SK-N-SH (cell line): ENCODE measurements around the gene GRB10. TPM values are rescaled to one million over a fixed set of nuclear protein-coding genes. Genes with fewer than 3 reads are reported as not detected.

Source experiments
- CTCF ChIA-PET: fragments of 300-600, 350-600 bp; formaldehyde crosslinking; extraction: SDS; loops from one replicate; lab custom pipeline; 2021; lab: Yijun Ruan, JAX
- POLR2A ChIA-PET: fragments of 350-600 bp; sonication (Branson Sonifier 250); formaldehyde crosslinking; extraction: SDS; loops from one replicate; lab custom pipeline; 2020; ENCODE audit warnings: antibody characterized with exemption, inconsistent platforms; lab: Yijun Ruan, JAX
- DNase-seq: peaks from one replicate; pipeline ENCODE4 v3.0.0; 2012
- H2AFZ ChIP-seq: fragments of 200-600 bp; sonication (generic); 2 replicates; pipeline ENCODE4 v1.8.1; 2016; ENCODE audit warnings: antibody characterized with exemption, mild to moderate bottlenecking, low read depth
- H3F3A ChIP-seq: fragments of 200-600 bp; sonication (generic); replicated peaks from 2 replicates; pipeline ENCODE3; 2016; ENCODE audit warnings: antibody characterized with exemption, mild to moderate bottlenecking; ENCODE audit not compliant: insufficient read depth
- H3K27ac ChIP-seq, 2 experiments: fragments of 200-500 bp in 1 of 2; fragments of 200-600 bp in 1 of 2; sonication (Bioruptor generic) in 1 of 2; sonication (generic), shearing (Covaris generic) in 1 of 2; 2 replicates each; pipeline versions ENCODE4 v1.5.1 to v1.6.1; 2014 to 2016; ENCODE audit warnings: low read depth in 2 of 2, inconsistent platforms in 1 of 2, low read length in 1 of 2, mild to moderate bottlenecking in 1 of 2, mixed read lengths in 1 of 2
- H3K27me3 ChIP-seq: fragments of 200-600 bp; sonication (generic), shearing (Covaris generic); 2 replicates; pipeline ENCODE4 v1.6.1; 2016; ENCODE audit warnings: mixed run types; ENCODE audit not compliant: insufficient read depth
- H3K36me3 ChIP-seq, 2 experiments: fragments of 200-500 bp in 1 of 2; fragments of 200-600 bp in 1 of 2; sonication (Bioruptor generic) in 1 of 2; sonication (generic) in 1 of 2; replicated peaks in 1 of 2; 2 replicates each; pipeline versions ENCODE3 to v1.5.1; 2014 to 2016; ENCODE audit warnings: low read length in 1 of 2, mild to moderate bottlenecking in 1 of 2; ENCODE audit not compliant: insufficient read depth in 2 of 2, control insufficient read depth in 1 of 2
- H3K4me1 ChIP-seq, 2 experiments: fragments of 200-500 bp in 1 of 2; fragments of 200-600 bp in 1 of 2; sonication (Bioruptor generic) in 1 of 2; sonication (generic), shearing (Covaris generic) in 1 of 2; 2 replicates each; pipeline versions ENCODE4 v1.5.1 to v1.6.1; 2014 to 2016; ENCODE audit warnings: low read depth in 1 of 2, low read length in 1 of 2, mixed run types in 1 of 2; ENCODE audit not compliant: insufficient read depth in 2 of 2, control insufficient read depth in 1 of 2
- H3K4me2 ChIP-seq: fragments of 200-600 bp; sonication (generic), shearing (Covaris generic); 2 replicates; pipeline ENCODE4 v1.6.1; 2017; ENCODE audit warnings: mixed run types
- H3K4me3 ChIP-seq, 2 experiments: fragments of 200-500 bp in 1 of 2; fragments of 200-600 bp in 1 of 2; sonication (Bioruptor generic) in 1 of 2; sonication (generic), shearing (Covaris generic) in 1 of 2; 2 replicates each; pipeline versions ENCODE4 v1.5.1 to v1.8.1; 2014 to 2016; ENCODE audit warnings: low read depth in 2 of 2, inconsistent platforms in 1 of 2, low read length in 1 of 2, mild to moderate bottlenecking in 1 of 2, mixed read lengths in 1 of 2, moderate library complexity in 1 of 2
- H3K79me2 ChIP-seq: fragments of 200-600 bp; sonication (generic); 2 replicates; pipeline ENCODE4 v1.8.1; 2017; ENCODE audit warnings: mild to moderate bottlenecking; ENCODE audit not compliant: insufficient read depth
- H3K9ac ChIP-seq: fragments of 200-600 bp; sonication (generic); 2 replicates; pipeline ENCODE4 v1.6.1; 2017; ENCODE audit warnings: mixed run types
- H3K9me2 ChIP-seq: fragments of 200-600 bp; sonication (generic); 2 replicates; pipeline ENCODE4 v1.6.1; 2017; ENCODE audit warnings: mixed run types
- H3K9me3 ChIP-seq: fragments of 200-600 bp; sonication (generic); 2 replicates; pipeline ENCODE4 v1.6.1; 2017; ENCODE audit warnings: mixed run types, mild to moderate bottlenecking, moderate library complexity
- H4K20me1 ChIP-seq: fragments of 200-600 bp; sonication (generic); 2 replicates; pipeline ENCODE4 v1.6.1; 2017; ENCODE audit warnings: mild to moderate bottlenecking, mixed run types; ENCODE audit not compliant: insufficient read depth
- CHD2 ChIP-seq: fragments of 150-350 bp; IDR thresholded peaks from 2 replicates; pipeline ENCODE4 v1.6.1; 2018; ENCODE audit warnings: low read length; ENCODE audit not compliant: partially characterized antibody
- EZH2phosphoT487 ChIP-seq: fragments of 200-600 bp; sonication (generic); IDR thresholded peaks from 2 replicates; pipeline ENCODE4 v1.6.1; 2017; ENCODE audit warnings: low read depth, mixed run types, mild to moderate bottlenecking, antibody characterized with exemption, moderate library complexity, borderline replicate concordance
- FOSL2 ChIP-seq: IDR thresholded peaks from 2 replicates; pipeline ENCODE4 v1.4.0; 2012; ENCODE audit warnings: low read depth, mild to moderate bottlenecking, moderate library complexity, borderline replicate concordance
- FOXJ3 ChIP-seq: sonication (generic); formaldehyde crosslinking; IDR thresholded peaks from 2 replicates; pipeline ENCODE4 v1.5.1; 2020; ENCODE audit warnings: mild to moderate bottlenecking, missing genetic modification reagents
- GABPA ChIP-seq: IDR thresholded peaks from 2 replicates; pipeline ENCODE4 v1.4.0; 2012; ENCODE audit warnings: low read depth, mild to moderate bottlenecking
- GATA2 ChIP-seq: sonication (generic); formaldehyde crosslinking; IDR thresholded peaks from 2 replicates; pipeline ENCODE4 v1.5.0; 2020; ENCODE audit warnings: mild to moderate bottlenecking, missing genetic modification reagents
- MEF2A ChIP-seq: IDR thresholded peaks from 2 replicates; pipeline ENCODE4 v1.4.0; 2012; ENCODE audit warnings: low read depth, borderline replicate concordance
- NFIC ChIP-seq: IDR thresholded peaks from 2 replicates; pipeline ENCODE4 v1.4.0; 2012; ENCODE audit warnings: borderline replicate concordance
- POLR2AphosphoS5 ChIP-seq: IDR thresholded peaks from 2 replicates; pipeline ENCODE4 v1.6.1; 2012; ENCODE audit warnings: low read depth, low read length
- SIN3A ChIP-seq: IDR thresholded peaks from 2 replicates; pipeline ENCODE4 v1.6.1; 2012; ENCODE audit warnings: low read depth, mild to moderate bottlenecking, low read length, moderate library complexity, borderline replicate concordance
- TAF1 ChIP-seq: IDR thresholded peaks from 2 replicates; pipeline ENCODE4 v1.6.1; 2012; ENCODE audit warnings: low read depth, mild to moderate bottlenecking, low read length, moderate library complexity, borderline replicate concordance
- TCF12 ChIP-seq: IDR thresholded peaks from 2 replicates; pipeline ENCODE4 v1.4.0; 2012
- YY1 ChIP-seq: IDR thresholded peaks from 2 replicates; pipeline ENCODE4 v1.4.0; 2012; ENCODE audit warnings: low read depth, mild to moderate bottlenecking
- ZBTB33 ChIP-seq: IDR thresholded peaks from 2 replicates; pipeline ENCODE4 v1.4.0; 2012; ENCODE audit warnings: low read depth, borderline replicate concordance
- WGBS: methylation state at CpG from one replicate; pipeline ENCODE4 v1.1.6; 2017; ENCODE audit warnings: low lambda C conversion rate; 5-methylcytosine and 5-hydroxymethylcytosine counted together
- polyA plus RNA-seq, 3 experiments: library from polyadenylated mRNA; depleted of rRNA; stranded (reverse); fragments of >200 nt; gene quantifications; 2 replicates each; pipeline ENCODE4 v1.2.3, GENCODE V29; 2012

GRB10 gene
- polyA plus RNA-seq, 1 of the 3 experiments (the other 2 are of a cell fraction), result 5.1 TPM

GRCh38 chr7:50791363-50791937, 8.8 kb upstream of the GRB10 start:
- Histone ChIP-seq H3K4me2 (peak overlapping the region; percentile 87), H3K4me1 (peaks cover 0 to 7% of the 10 kb centered on the region in 2 experiments; a peak in 1 of 4 replicates), H3K27ac (peak overlapping the region in 1 of 2 experiments; percentile 59; a peak in 1 of 4 replicates), H3K36me3 (peaks cover 0 to 16% of the 10 kb centered on the region in 2 experiments), H4K20me1 (peaks cover 55% of the 10 kb centered on the region), H3K9me3 (no peaks in the 10 kb centered on the region), H3K4me3 (peak overlapping the region; percentile 60 to 77; a peak in 3 of 4 replicates), H3K9me2 (no peaks in the 10 kb centered on the region), H3K27me3 (no peaks in the 10 kb centered on the region), H3K79me2 (peaks cover 61% of the 10 kb centered on the region), H3K9ac (peak overlapping the region; percentile 80), H2AFZ (no peak overlapping the region), H3F3A (peaks cover 9% of the 10 kb centered on the region)
- DNase-seq, result no peak
- CTCF ChIA-PET, result no interaction called here
- WGBS, result 42% methylated on average over 5 of the region's 5 CpGs
- POLR2A ChIA-PET, result no interaction called here
- TF ChIP-seq FOSL2 (no peak), CHD2 (no peak), FOXJ3 (CRISPR knock-in tag) (no peak), ZBTB33 (no peak), SIN3A (no peak), GABPA (no peak), MEF2A (no peak), YY1 (no peak)

GRCh38 chr7:50790381-50790780, 7.7 kb upstream of the GRB10 start:
- TF ChIP-seq GATA2, result no peak
- no peak for TF ChIP-seq SIN3A
- TF ChIP-seq EZH2phosphoT487, result no peak
- TF ChIP-seq POLR2AphosphoS5, result no peak
- TF ChIP-seq GABPA, result no peak
- TF ChIP-seq NFIC, result no peak
- TF ChIP-seq TAF1, result no peak
- no peak for TF ChIP-seq TCF12
- peak overlapping the region; percentile 87 for H3K4me2 ChIP-seq
- H3K27ac ChIP-seq, result no peak overlapping the region
- peaks cover 0 to 10% of the 10 kb centered on the region in 2 experiments; a peak in 1 of 4 replicates for H3K4me1 ChIP-seq
- H3K9me2 ChIP-seq, result no peaks in the 10 kb centered on the region
- H4K20me1 ChIP-seq, result peaks cover 66% of the 10 kb centered on the region
- no peaks in the 10 kb centered on the region for H3K27me3 ChIP-seq
- no peak overlapping the region for H2AFZ ChIP-seq
- H3K9ac ChIP-seq, result 0 out of 2 replicates have a peak overlapping the region, but pooled peaks have one; percentile 0
- H3F3A ChIP-seq, result peaks cover 9% of the 10 kb centered on the region
- no peak for DNase-seq
- H3K9me3 ChIP-seq, result no peaks in the 10 kb centered on the region
- CTCF ChIA-PET, result no interaction called here
- WGBS, result 39% methylated on average over 9 of the region's 9 CpGs
- peaks cover 0 to 20% of the 10 kb centered on the region in 2 experiments for H3K36me3 ChIP-seq
- H3K79me2 ChIP-seq, result peaks cover 72% of the 10 kb centered on the region
- H3K4me3 ChIP-seq, result peak overlapping the region in 1 of 2 experiments; percentile 77; a peak in 2 of 4 replicates
- POLR2A ChIA-PET, result interaction anchor here (0.5 kb wide), 1 partner anchor 131 kb away, joined by 4 read pairs; no protein-coding TSS in a partner anchor
